Thoracic aorta (tissue), 2 donors: ENCODE results near the gene KRTAP5-10. TPM values are rescaled to one million over a fixed set of nuclear protein-coding genes. Genes with fewer than 3 reads are reported as not detected.
"Not testable (repeated sequence)": the region's sequence is repeated elsewhere in the genome, so short reads cannot be mapped to it uniquely, and the experiment has no call there.

ENCODE experiments used
- ATAC-seq: fragments of 150-250 bp; one replicate; pipeline ENCODE4 v1.8.0; 2017; ENCODE audit warnings: low read depth; ENCODE audit not compliant: insufficient number of reproducible peaks, low FRiP score
- DNase-seq: peaks from one replicate; pipeline ENCODE4 v3.0.0-alpha.2; 2020; ENCODE audit warnings: low spot score
- H3K27ac ChIP-seq, 2 donors: fragments of 200-600 bp; sonication (generic); 1 replicate in 1 of 2; 2 replicates in 1 of 2; pipeline ENCODE4 v1.5.1; 2016; ENCODE audit warnings: mild to moderate bottlenecking in 2 of 2, moderate library complexity in 2 of 2
- H3K27me3 ChIP-seq: fragments of 200-600 bp; sonication (generic); replicated peaks from 2 replicates; pipeline ENCODE4 v1.6.0; 2016; ENCODE audit warnings: mild to moderate bottlenecking; ENCODE audit not compliant: insufficient read depth
- H3K36me3 ChIP-seq: fragments of 200-600 bp; sonication (generic); one replicate; pipeline ENCODE4 v1.5.1; 2016
- H3K4me1 ChIP-seq, 2 donors: fragments of 200-600 bp; sonication (generic); 1 replicate in 1 of 2; 2 replicates in 1 of 2; pipeline versions ENCODE4 v1.5.1 to v1.6.0; 2016; ENCODE audit warnings: low read depth in 2 of 2, mild to moderate bottlenecking in 1 of 2; ENCODE audit not compliant: control insufficient read depth in 1 of 2
- H3K4me3 ChIP-seq: fragments of 200-600 bp; sonication (generic); 2 replicates; pipeline ENCODE4 v1.5.1; 2016; ENCODE audit warnings: mild to moderate bottlenecking
- H3K9me3 ChIP-seq: fragments of 200-600 bp; sonication (generic); 2 replicates; pipeline ENCODE4 v1.5.1; 2016
- total RNA-seq, 2 donors: library from RNA; depleted of rRNA; stranded (reverse); fragments of >200 nt; gene quantifications; one replicate each; pipeline versions ENCODE4 v1.1.0 to v1.2.3, GENCODE V29; 2016
- TF ChIP-seq, protein P1 (sequence below): fragments of 200-600 bp; sonication (generic); IDR thresholded peaks from one replicate; pipeline ENCODE4 v1.5.1; 2019; ENCODE audit warnings: antibody characterized with exemption

Gene KRTAP5-10
- total RNA-seq, 2 donors from 2014 or later: not detected

DNA sequence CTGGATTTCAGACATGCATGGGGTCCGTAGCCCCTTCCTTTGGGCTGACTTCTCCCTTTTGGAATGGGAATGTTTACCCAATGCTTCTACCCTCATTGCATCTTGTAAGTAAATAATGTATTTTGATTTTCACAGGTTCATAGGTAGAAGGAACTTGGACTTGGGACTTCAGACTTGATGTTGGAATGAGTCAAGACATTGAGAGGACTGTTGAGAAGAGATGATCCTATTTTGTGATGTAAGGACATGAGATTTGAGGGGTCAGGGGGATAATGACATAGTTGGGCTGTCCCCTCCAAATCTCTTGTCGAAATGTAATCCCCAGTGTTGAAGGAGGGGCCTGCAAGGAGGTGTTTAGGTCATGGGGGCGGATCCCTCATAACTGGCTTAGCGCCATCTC, 933 bp upstream of the KRTAP5-10 start:
- TF ChIP-seq, protein P1, sequence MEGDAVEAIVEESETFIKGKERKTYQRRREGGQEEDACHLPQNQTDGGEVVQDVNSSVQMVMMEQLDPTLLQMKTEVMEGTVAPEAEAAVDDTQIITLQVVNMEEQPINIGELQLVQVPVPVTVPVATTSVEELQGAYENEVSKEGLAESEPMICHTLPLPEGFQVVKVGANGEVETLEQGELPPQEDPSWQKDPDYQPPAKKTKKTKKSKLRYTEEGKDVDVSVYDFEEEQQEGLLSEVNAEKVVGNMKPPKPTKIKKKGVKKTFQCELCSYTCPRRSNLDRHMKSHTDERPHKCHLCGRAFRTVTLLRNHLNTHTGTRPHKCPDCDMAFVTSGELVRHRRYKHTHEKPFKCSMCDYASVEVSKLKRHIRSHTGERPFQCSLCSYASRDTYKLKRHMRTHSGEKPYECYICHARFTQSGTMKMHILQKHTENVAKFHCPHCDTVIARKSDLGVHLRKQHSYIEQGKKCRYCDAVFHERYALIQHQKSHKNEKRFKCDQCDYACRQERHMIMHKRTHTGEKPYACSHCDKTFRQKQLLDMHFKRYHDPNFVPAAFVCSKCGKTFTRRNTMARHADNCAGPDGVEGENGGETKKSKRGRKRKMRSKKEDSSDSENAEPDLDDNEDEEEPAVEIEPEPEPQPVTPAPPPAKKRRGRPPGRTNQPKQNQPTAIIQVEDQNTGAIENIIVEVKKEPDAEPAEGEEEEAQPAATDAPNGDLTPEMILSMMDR: no peak
- H3K9me3 ChIP-seq: no peaks in the 10 kb centered on the region
- no peaks in the 10 kb centered on the region for H3K4me1 ChIP-seq
- H3K36me3 ChIP-seq: no peaks in the 10 kb centered on the region
- ATAC-seq: no peak
- H3K27me3 ChIP-seq: no peaks in the 10 kb centered on the region
- no peak overlapping the region for H3K4me3 ChIP-seq
- no peak for DNase-seq
- no peak overlapping the region for H3K27ac ChIP-seq

DNA sequence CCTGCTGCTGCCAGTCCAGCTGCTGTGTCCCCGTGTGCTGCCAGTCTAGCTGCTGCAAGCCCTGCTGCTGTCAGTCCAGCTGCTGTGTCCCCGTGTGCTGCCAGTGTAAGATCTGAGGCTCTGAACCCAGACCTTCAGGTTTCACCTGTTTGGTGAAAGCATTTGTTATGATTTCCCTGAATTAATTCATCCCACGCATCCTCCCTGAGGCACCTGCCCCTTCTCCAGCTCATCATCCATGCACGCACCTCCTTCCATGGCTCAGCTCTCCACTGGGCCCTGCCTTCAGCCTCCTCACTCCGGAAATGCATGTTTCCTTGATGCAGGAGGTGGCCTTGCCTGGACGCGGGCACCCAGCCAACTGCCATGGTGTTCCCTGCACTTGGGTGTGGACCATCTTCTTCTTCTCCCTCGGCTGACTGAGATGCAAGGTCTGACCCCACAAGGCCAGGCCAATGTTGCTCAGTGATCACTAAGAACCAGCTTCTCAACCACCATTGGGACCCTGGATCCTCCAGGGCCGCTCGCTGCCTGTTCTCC, 788 bp downstream of the KRTAP5-10 start:
- H3K27ac ChIP-seq: no peak overlapping the region
- TF ChIP-seq, protein P1: no peak
- no peaks in the 10 kb centered on the region for H3K9me3 ChIP-seq
- H3K4me1 ChIP-seq: no peaks in the 10 kb centered on the region
- no peaks in the 10 kb centered on the region for H3K36me3 ChIP-seq
- no peaks in the 10 kb centered on the region for H3K27me3 ChIP-seq
- ATAC-seq (no peak), DNase-seq (no peak)
- H3K4me3 ChIP-seq: no peak overlapping the region

DNA sequence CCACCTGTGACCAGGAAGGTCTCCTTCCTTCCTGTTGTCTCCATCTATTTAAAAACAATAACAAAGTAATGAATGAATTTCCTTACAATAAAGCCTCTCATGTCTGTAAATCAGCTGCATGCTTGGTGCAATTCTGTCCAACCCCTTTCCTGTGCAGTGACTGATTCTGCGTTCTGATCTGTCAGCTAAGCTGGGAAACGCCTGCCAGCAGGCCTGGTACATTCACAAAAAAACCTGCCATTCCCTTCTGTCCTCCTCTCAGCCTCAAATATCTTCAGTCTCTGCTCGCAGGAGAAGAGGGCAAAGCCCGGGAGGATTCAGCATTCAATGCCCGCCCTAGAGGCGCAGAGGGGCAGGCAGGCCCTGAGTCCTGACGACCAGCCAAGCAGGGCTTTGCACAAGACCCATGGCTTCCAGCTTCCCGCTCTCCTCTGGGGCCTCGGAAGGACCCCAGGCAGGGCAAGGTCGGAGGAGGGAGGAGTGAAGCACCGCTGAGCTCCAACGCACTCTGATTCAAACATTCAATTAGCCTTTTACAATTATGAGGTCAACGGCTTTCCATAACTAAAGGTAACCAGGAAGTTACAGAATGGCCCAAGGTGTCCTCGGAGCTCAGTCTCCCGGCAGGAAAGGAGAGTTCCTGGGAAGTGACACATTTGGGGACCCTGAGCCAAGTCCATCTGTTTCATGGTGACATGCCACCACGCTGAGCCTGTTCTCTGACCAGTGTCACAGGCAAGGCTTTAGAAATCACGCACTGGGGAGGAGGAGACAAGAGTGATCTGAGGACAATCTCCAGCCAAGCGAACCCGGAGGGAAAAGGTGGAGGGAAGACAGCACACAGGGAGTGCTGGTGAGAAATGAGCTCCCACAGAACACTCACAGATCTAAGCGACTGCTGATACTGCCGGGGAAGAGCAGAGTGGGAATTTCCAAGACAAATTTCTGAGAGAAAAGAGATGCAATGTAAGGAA, 1.6 kb downstream of the KRTAP5-10 start:
- H3K9me3 ChIP-seq, H3K27ac ChIP-seq, H3K27me3 ChIP-seq, H3K4me1 ChIP-seq, H3K4me3 ChIP-seq, H3K36me3 ChIP-seq, ATAC-seq, DNase-seq: not testable (repeated sequence)

DNA sequence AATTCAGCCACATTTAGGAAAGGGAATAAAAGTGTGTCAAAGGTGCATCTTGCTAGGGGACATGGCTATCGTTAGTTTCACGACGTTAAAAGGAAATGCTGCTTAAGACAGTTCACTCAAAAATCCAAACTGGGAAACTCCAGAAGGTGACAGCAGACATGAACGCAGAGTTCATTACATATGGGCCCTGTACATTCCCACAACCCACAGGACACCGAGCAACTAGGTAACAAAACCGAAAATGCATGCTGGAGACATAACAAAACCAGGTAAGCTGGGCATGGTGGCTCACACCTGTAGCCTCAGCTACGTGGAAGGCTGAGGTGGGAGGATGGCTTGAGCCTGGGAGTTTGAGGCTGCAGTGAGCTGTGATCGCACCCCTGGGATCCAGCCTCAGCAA, 2.3 kb downstream of the KRTAP5-10 start:
- H3K4me1 ChIP-seq, ATAC-seq, H3K36me3 ChIP-seq, H3K27me3 ChIP-seq, H3K27ac ChIP-seq, DNase-seq, H3K4me3 ChIP-seq, H3K9me3 ChIP-seq: not testable (repeated sequence)

DNA sequence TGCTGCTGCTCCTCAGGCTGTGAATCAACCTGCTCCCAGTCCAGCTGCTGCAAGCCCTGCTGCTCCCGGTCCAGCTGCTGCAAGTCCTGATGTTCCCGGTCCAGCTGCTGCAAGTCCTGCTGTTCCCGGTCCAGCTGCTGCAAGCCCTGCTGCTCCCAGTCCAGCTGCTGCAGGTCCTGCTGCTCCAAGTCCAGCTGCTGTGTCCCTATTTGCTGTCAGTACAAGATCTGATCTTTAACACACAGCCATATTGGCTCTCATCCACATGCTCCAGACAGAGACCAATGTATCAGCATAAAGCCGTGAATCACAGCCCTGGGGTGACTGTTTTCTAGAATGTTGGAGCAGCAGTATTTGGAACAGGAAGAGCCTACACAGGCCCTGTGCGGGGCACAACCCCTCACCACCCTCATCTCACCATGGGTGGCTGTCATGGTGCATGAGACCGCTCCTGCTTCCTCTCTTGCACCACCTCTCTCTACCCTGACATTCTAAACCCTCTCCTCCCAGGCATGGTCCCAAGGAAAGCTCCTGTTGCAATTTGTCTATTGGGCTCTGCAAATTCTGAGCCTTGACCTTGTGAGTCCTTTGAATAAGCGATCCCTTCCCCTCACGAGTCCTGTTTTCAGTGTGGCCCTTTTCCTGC, 3.5 kb downstream of the KRTAP5-10 start:
- Histone ChIP-seq H3K27ac (no peak overlapping the region), H3K9me3 (no peaks in the 10 kb centered on the region), H3K27me3 (no peaks in the 10 kb centered on the region), H3K36me3 (no peaks in the 10 kb centered on the region), H3K4me3 (no peak overlapping the region), H3K4me1 (no peaks in the 10 kb centered on the region)
- TF ChIP-seq, protein P1: no peak
- DNase-seq (no peak), ATAC-seq (no peak)

DNA sequence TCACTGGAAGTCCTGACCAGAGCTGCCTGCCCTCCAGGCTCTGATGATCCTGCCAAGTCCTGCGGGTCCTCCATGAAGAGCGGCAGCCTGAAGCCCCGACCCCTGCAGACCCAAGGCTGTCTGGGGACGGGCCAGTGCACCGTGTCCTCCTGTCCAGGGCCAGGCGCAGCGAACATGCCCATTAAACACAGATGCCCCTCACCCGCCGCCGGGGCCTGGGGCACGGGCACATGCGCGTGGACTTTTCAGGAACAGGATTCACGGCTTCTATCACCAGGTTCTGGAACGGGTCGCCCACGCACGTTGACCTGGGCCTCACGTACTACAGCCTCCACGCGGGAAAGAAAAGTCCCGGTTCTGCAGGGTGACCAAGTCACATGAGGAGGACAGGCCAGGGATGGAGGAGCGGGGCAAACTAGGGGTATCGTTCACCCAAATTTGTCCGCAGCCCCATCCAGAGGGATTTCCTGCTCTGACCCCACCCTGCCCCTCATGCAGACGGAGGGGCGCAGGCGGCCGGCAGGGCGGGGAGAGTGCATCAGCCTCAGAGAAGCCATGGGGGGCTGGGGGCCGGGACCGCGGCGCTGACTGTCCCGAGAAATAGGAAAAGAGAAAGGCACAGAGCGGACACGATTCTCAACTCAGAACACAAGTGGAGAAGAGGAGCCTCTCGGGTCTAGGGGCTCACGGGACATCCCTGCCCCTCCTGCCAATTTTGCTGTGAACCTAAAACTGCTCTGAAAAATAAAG, 5.9 kb downstream of the KRTAP5-10 start:
- not testable (repeated sequence) for ATAC-seq, H3K9me3 ChIP-seq, H3K27me3 ChIP-seq, DNase-seq, H3K4me3 ChIP-seq, H3K27ac ChIP-seq, H3K4me1 ChIP-seq, H3K36me3 ChIP-seq
